HUES48 (cell line): ENCODE results near the gene RNF220.

Experiments
- H3K27ac ChIP-seq: one replicate; pipeline ENCODE4 v1.7.0; 2013; ENCODE audit warnings: low read depth, low read length, inconsistent platforms
- H3K27me3 ChIP-seq: 2 replicates; pipeline ENCODE4 v1.6.1; 2013; ENCODE audit warnings: mild to moderate bottlenecking, low read length; ENCODE audit not compliant: control insufficient read depth, insufficient read depth
- H3K36me3 ChIP-seq: 2 replicates; pipeline ENCODE4 v1.6.1; 2013; ENCODE audit warnings: low read length; ENCODE audit not compliant: control insufficient read depth, insufficient read depth
- H3K4me1 ChIP-seq: 2 replicates; pipeline ENCODE4 v1.6.1; 2013; ENCODE audit warnings: mild to moderate bottlenecking, low read length; ENCODE audit not compliant: control insufficient read depth, insufficient read depth
- H3K4me3 ChIP-seq: 2 replicates; pipeline ENCODE4 v1.5.1; 2013; ENCODE audit warnings: mild to moderate bottlenecking, low read depth, low read length
- H3K9ac ChIP-seq: 2 replicates; pipeline ENCODE4 v1.6.1; 2013; ENCODE audit warnings: mild to moderate bottlenecking, low read depth, low read length, moderate library complexity
- H3K9me3 ChIP-seq: 2 replicates; pipeline ENCODE4 v1.6.1; 2013; ENCODE audit warnings: low read length; ENCODE audit not compliant: control insufficient read depth, insufficient read depth

The RNF220 gene

GRCh38 chr1:44437107-44437716 is 32.2 kb downstream of the RNF220 start:
- Histone ChIP-seq H3K36me3 (no peaks in the 10 kb centered on the region), H3K4me3 (no peak overlapping the region), H3K9me3 (no peaks in the 10 kb centered on the region), H3K27me3 (no peaks in the 10 kb centered on the region), H3K27ac (no peak overlapping the region), H3K4me1 (peaks cover 17% of the 10 kb centered on the region), H3K9ac (no peak overlapping the region)

- no peaks in the 10 kb centered on the region for H3K27me3 ChIP-seq
Measured at GRCh38 chr1:44442791-44443190, 37.7 kb downstream of the RNF220 start.

GRCh38 chr1:44447051-44447810 is 42.2 kb downstream of the RNF220 start:
- Histone ChIP-seq H3K4me3 (no peak overlapping the region), H3K27me3 (no peaks in the 10 kb centered on the region), H3K9me3 (no peaks in the 10 kb centered on the region), H3K27ac (no peak overlapping the region), H3K9ac (no peak overlapping the region), H3K4me1 (peaks cover 7% of the 10 kb centered on the region; the same call in 1 of the 2 replicates), H3K36me3 (no peaks in the 10 kb centered on the region)

More at GRCh38 chr1:44442791-44443190, 37.7 kb downstream of the RNF220 start:
- Histone ChIP-seq H3K9ac (no peak overlapping the region), H3K9me3 (no peaks in the 10 kb centered on the region), H3K36me3 (no peaks in the 10 kb centered on the region), H3K4me3 (no peak overlapping the region), H3K4me1 (peaks cover 7% of the 10 kb centered on the region; the same call in 1 of the 2 replicates), H3K27ac (no peak overlapping the region)

- H3K4me3 ChIP-seq, result no peak overlapping the region
- H3K36me3 ChIP-seq, result no peaks in the 10 kb centered on the region
- no peak overlapping the region for H3K9ac ChIP-seq
- H3K4me1 ChIP-seq, result no peaks in the 10 kb centered on the region
- peaks cover 2% of the 10 kb centered on the region; the same call in 1 of the 2 replicates for H3K9me3 ChIP-seq
- H3K27me3 ChIP-seq, result no peaks in the 10 kb centered on the region
- H3K27ac ChIP-seq, result no peak overlapping the region
Measured at GRCh38 chr1:44453798-44454349, 48.8 kb downstream of the RNF220 start.

- no peaks in the 10 kb centered on the region for H3K36me3 ChIP-seq
- peaks cover under 1% of the 10 kb centered on the region; the same call in 1 of the 2 replicates for H3K4me1 ChIP-seq
- no peak overlapping the region for H3K9ac ChIP-seq
- peaks cover 2% of the 10 kb centered on the region; the same call in 1 of the 2 replicates for H3K9me3 ChIP-seq
- no peaks in the 10 kb centered on the region for H3K27me3 ChIP-seq
- no peak overlapping the region for H3K27ac ChIP-seq
- H3K4me3 ChIP-seq, result no peak overlapping the region
Measured at GRCh38 chr1:44454704-44455103, 49.6 kb downstream of the RNF220 start.

GRCh38 chr1:44460107-44460882 is 55.2 kb downstream of the RNF220 start:
- Histone ChIP-seq H3K9ac (no peak overlapping the region), H3K4me1 (peaks cover 7% of the 10 kb centered on the region; the same call in 1 of the 2 replicates), H3K36me3 (no peaks in the 10 kb centered on the region), H3K9me3 (no peaks in the 10 kb centered on the region), H3K27me3 (no peaks in the 10 kb centered on the region), H3K27ac (no peak overlapping the region), H3K4me3 (no peak overlapping the region)

GRCh38 chr1:44464361-44464760 is 59.3 kb downstream of the RNF220 start:
- no peak overlapping the region for H3K9ac ChIP-seq
- H3K9me3 ChIP-seq, result no peaks in the 10 kb centered on the region
- H3K4me3 ChIP-seq, result no peak overlapping the region
- H3K27me3 ChIP-seq, result no peaks in the 10 kb centered on the region
- H3K36me3 ChIP-seq, result no peaks in the 10 kb centered on the region
- peaks cover 7% of the 10 kb centered on the region; the same call in 1 of the 2 replicates for H3K4me1 ChIP-seq
- no peak overlapping the region for H3K27ac ChIP-seq

GRCh38 chr1:44467566-44467965 is 62.5 kb downstream of the RNF220 start:
- Histone ChIP-seq H3K4me3 (no peak overlapping the region), H3K36me3 (no peaks in the 10 kb centered on the region), H3K9me3 (peaks cover 3% of the 10 kb centered on the region; the same call in 1 of the 2 replicates), H3K27me3 (no peaks in the 10 kb centered on the region), H3K9ac (no peak overlapping the region), H3K4me1 (peaks cover 3% of the 10 kb centered on the region; the same call in 1 of the 2 replicates), H3K27ac (no peak overlapping the region)

- H3K27ac ChIP-seq, result no peak overlapping the region
- no peaks in the 10 kb centered on the region for H3K27me3 ChIP-seq
- H3K4me1 ChIP-seq, result peaks cover 21% of the 10 kb centered on the region
- H3K4me3 ChIP-seq, result no peak overlapping the region
- peaks cover 3% of the 10 kb centered on the region; the same call in 1 of the 2 replicates for H3K9me3 ChIP-seq
- no peaks in the 10 kb centered on the region for H3K36me3 ChIP-seq
- no peak overlapping the region for H3K9ac ChIP-seq
Measured at GRCh38 chr1:44471911-44472453, 66.9 kb downstream of the RNF220 start.

GRCh38 chr1:44472620-44473525 is 67.8 kb downstream of the RNF220 start:
- peaks cover 27% of the 10 kb centered on the region for H3K4me1 ChIP-seq
- no peak overlapping the region for H3K4me3 ChIP-seq
- H3K9ac ChIP-seq, result no peak overlapping the region
- peaks cover 3% of the 10 kb centered on the region; the same call in 1 of the 2 replicates for H3K9me3 ChIP-seq
- H3K27me3 ChIP-seq, result no peaks in the 10 kb centered on the region
- H3K36me3 ChIP-seq, result no peaks in the 10 kb centered on the region
- H3K27ac ChIP-seq, result no peak overlapping the region
